Astrocyte (in vitro differentiated cells and primary cell): ENCODE results near the gene CCDC142. TPM values are rescaled to one million over a fixed set of nuclear protein-coding genes. Genes with fewer than 3 reads are reported as not detected.

Experiments used
- DNase-seq: peaks from one replicate; pipeline ENCODE4 v3.0.0-alpha.2; 2010; ENCODE audit warnings: low read depth
- FAIRE-seq: peaks from 2 replicates; lab custom pipeline; 2011; peaks lifted over from hg19 to GRCh38; lab: Jason Lieb, UNC
- H2AFZ ChIP-seq: 2 replicates; pipeline ENCODE4 v1.6.0; 2012; ENCODE audit warnings: low read depth, low read length, inconsistent platforms
- H3K27ac ChIP-seq: 2 replicates; pipeline ENCODE4 v1.5.1; 2011; ENCODE audit warnings: low read depth, low read length, inconsistent platforms
- H3K27me3 ChIP-seq: 2 replicates; pipeline ENCODE4 v1.6.0; 2011; ENCODE audit warnings: low read length, inconsistent platforms; ENCODE audit not compliant: insufficient read depth
- H3K36me3 ChIP-seq: 2 replicates; pipeline ENCODE4 v1.5.1; 2011; ENCODE audit warnings: low read length, inconsistent platforms; ENCODE audit not compliant: insufficient read depth
- H3K4me1 ChIP-seq: 2 replicates; pipeline ENCODE4 v1.5.1; 2011; ENCODE audit warnings: low read length, inconsistent platforms; ENCODE audit not compliant: insufficient read depth
- H3K4me2 ChIP-seq: 2 replicates; pipeline ENCODE4 v1.6.0; 2012; ENCODE audit warnings: low read length, inconsistent platforms
- H3K4me3 ChIP-seq: 2 replicates; pipeline ENCODE4 v1.5.1; 2011; ENCODE audit warnings: low read depth, mild to moderate bottlenecking, low read length, inconsistent platforms; ENCODE audit not compliant: insufficient read depth
- H3K79me2 ChIP-seq: 2 replicates; pipeline ENCODE4 v1.6.0; 2012; ENCODE audit warnings: mild to moderate bottlenecking, low read length, inconsistent platforms; ENCODE audit not compliant: insufficient read depth
- H3K9ac ChIP-seq: 2 replicates; pipeline ENCODE4 v1.6.0; 2012; ENCODE audit warnings: mild to moderate bottlenecking, low read length, inconsistent platforms
- H3K9me3 ChIP-seq: 2 replicates; pipeline ENCODE4 v1.5.1; 2012; ENCODE audit warnings: low read depth, mild to moderate bottlenecking, low read length, inconsistent platforms; ENCODE audit not compliant: insufficient read depth
- H4K20me1 ChIP-seq: 2 replicates; pipeline ENCODE4 v1.6.0; 2012; ENCODE audit warnings: low read length, inconsistent platforms; ENCODE audit not compliant: insufficient read depth
- H3K27ac Mint-ChIP-seq: one replicate; pipeline ENCODE4 v1.8.0; 2021; ENCODE audit warnings: mild to moderate bottlenecking, mixed read lengths; ENCODE audit not compliant: unreplicated experiment
- H3K27me3 Mint-ChIP-seq: one replicate; pipeline ENCODE4 v1.8.0; 2021; ENCODE audit warnings: low read depth, mixed read lengths; ENCODE audit not compliant: unreplicated experiment
- H3K36me3 Mint-ChIP-seq: one replicate; pipeline ENCODE4 v1.8.0; 2021; ENCODE audit warnings: low read depth, mixed read lengths; ENCODE audit not compliant: unreplicated experiment
- H3K4me1 Mint-ChIP-seq: one replicate; pipeline ENCODE4 v1.8.0; 2021; ENCODE audit warnings: low read depth, mixed read lengths; ENCODE audit not compliant: unreplicated experiment
- H3K4me3 Mint-ChIP-seq: one replicate; pipeline ENCODE4 v1.8.0; 2021; ENCODE audit warnings: mild to moderate bottlenecking, moderate library complexity, mixed read lengths; ENCODE audit not compliant: unreplicated experiment
- H3K9me3 Mint-ChIP-seq: one replicate; pipeline ENCODE4 v1.8.0; 2021; ENCODE audit warnings: mild to moderate bottlenecking, mixed read lengths; ENCODE audit not compliant: unreplicated experiment
- EZH2 ChIP-seq: IDR thresholded peaks from 2 replicates; pipeline ENCODE4 v1.6.1; 2012; ENCODE audit warnings: mild to moderate bottlenecking, low read length, inconsistent platforms; ENCODE audit not compliant: insufficient read depth
- total RNA-seq: library from RNA; stranded (reverse); gene quantifications from 2 replicates; pipeline ENCODE4 v1.2.1, GENCODE V29; 2021
- TF ChIP-seq, protein P1 (sequence below): IDR thresholded peaks from 2 replicates; pipeline ENCODE4 v1.5.1; 2011; ENCODE audit warnings: low read depth, mild to moderate bottlenecking, inconsistent platforms, low read length, moderate library complexity; ENCODE audit not compliant: insufficient read depth

Gene CCDC142
- total RNA-seq, 1 donor from 2014 or later: 11.2 TPM

DNA sequence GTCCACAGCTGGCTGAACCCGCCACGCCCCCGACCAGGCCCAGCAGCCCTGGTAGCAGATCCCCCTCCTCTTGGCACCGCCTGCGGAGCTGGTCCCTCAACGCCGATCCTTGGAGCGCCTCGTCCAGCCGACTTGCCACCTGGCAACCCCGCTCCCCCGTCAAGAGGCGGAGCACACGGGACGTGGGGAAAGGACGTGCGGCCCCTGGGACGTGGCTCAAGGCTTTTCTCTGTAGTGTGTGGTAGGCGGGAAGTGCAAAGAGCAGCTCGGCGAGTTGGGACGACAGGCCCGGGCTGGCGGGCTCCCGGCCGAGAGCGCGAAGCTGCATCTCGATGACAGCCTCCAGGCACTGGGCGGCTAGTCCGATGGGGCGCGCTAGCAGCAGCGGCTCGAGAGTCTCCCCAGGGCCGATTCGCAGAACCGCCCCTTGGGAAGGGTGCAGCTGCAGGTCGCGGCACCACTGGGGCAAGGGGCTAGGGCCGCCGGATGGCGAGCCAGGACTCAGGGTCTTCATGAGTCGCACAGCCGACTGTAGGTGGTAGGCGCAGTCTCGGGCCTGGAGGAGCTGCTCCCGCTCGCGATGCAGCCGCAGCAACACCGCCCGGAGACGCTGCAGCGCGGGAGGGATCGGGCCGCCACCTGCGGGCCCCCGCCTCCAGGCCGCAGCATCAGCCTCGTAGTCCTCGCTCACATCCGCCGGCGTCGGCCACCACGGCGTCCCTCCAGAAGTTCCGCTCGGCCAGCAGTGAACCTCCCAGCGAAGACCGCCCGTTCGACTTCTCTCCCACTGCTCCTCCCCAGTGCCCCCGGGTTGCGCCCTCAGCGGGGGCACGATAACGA is 617 bp downstream of the CCDC142 start:
- Histone ChIP-seq H3K4me3 (peak overlapping the region; percentile 97), H2AFZ (peak overlapping the region; percentile 95), H3K79me2 (peaks cover 37% of the 10 kb centered on the region), H3K27me3 (no peaks in the 10 kb centered on the region), H3K9me3 (no peaks in the 10 kb centered on the region), H3K4me1 (peaks cover 15% of the 10 kb centered on the region), H3K36me3 (peaks cover 3% of the 10 kb centered on the region), H4K20me1 (peaks cover 13% of the 10 kb centered on the region), H3K4me2 (peak overlapping the region; percentile 97), H3K9ac (peak overlapping the region; percentile 88), H3K27ac (peak overlapping the region; percentile 83)
- DNase-seq (no peak), FAIRE-seq (no peak)
- Mint-ChIP-seq H3K27ac (peak overlapping the region; percentile 89), H3K9me3 (no peaks in the 10 kb centered on the region), H3K27me3 (no peaks in the 10 kb centered on the region), H3K4me3 (peak overlapping the region; percentile 98), H3K36me3 (peaks cover 6% of the 10 kb centered on the region), H3K4me1 (peaks cover 3% of the 10 kb centered on the region)
- TF ChIP-seq, protein P1, sequence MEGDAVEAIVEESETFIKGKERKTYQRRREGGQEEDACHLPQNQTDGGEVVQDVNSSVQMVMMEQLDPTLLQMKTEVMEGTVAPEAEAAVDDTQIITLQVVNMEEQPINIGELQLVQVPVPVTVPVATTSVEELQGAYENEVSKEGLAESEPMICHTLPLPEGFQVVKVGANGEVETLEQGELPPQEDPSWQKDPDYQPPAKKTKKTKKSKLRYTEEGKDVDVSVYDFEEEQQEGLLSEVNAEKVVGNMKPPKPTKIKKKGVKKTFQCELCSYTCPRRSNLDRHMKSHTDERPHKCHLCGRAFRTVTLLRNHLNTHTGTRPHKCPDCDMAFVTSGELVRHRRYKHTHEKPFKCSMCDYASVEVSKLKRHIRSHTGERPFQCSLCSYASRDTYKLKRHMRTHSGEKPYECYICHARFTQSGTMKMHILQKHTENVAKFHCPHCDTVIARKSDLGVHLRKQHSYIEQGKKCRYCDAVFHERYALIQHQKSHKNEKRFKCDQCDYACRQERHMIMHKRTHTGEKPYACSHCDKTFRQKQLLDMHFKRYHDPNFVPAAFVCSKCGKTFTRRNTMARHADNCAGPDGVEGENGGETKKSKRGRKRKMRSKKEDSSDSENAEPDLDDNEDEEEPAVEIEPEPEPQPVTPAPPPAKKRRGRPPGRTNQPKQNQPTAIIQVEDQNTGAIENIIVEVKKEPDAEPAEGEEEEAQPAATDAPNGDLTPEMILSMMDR: no peak
- TF ChIP-seq EZH2: no peak

DNA sequence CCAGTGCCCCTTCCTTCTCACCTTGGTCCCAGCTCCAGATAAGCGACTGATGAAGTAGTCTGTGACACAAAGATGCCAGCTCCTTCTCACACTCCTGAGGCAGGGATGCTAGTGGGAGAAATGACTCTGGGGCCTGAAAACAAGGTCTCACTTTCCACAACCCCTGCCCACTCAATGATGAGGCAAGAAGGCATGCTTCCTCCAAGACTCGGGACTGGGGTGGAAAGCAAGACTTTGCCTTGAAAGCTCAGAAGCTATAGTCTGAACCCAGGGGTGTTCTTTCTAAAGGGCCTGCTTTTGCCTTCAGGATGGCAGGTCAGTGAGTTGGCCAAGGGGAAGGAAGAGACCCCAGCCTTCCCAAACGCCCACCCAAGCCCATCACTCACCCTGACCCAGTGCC is 1.4 kb downstream of the CCDC142 start:
- peak overlapping the region; percentile 98 for H3K4me3 Mint-ChIP-seq
- Histone ChIP-seq H3K9me3 (no peaks in the 10 kb centered on the region), H3K27me3 (no peaks in the 10 kb centered on the region), H3K79me2 (peaks cover 37% of the 10 kb centered on the region), H3K4me3 (peak overlapping the region; percentile 97), H3K36me3 (peaks cover 3% of the 10 kb centered on the region), H3K27ac (no peak overlapping the region), H3K9ac (peak overlapping the region; percentile 88), H3K4me2 (peak overlapping the region; percentile 97), H3K4me1 (peaks cover 15% of the 10 kb centered on the region), H4K20me1 (peaks cover 13% of the 10 kb centered on the region), H2AFZ (peak overlapping the region; percentile 95)
- no peak for DNase-seq
- H3K36me3 Mint-ChIP-seq: peaks cover 6% of the 10 kb centered on the region
- H3K9me3 Mint-ChIP-seq: no peaks in the 10 kb centered on the region
- TF ChIP-seq, protein P1: no peak
- no peak for TF ChIP-seq EZH2
- no peak for FAIRE-seq
- H3K27ac Mint-ChIP-seq: no peak overlapping the region
- peaks cover 3% of the 10 kb centered on the region for H3K4me1 Mint-ChIP-seq
- H3K27me3 Mint-ChIP-seq: no peaks in the 10 kb centered on the region

DNA sequence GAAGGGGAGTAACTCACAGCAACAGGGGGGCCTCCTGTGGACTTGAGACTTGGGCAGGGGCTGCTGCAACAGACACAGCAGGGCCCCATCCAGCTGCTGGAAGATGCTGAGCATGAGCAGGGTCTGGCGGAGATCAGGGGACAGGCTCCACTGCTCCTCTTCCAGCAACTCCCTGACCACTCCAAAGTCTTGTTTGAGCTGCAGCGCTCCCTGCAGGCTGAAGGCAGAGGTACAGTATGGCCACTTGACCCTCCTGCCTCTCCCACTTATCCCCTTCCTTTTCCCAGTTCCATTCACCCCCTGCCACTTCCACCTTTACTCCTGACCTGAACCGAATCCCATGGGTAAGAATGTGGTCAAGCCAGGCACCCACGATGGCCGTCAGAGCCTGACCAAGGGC is 7.9 kb downstream of the CCDC142 start:
- Histone ChIP-seq H2AFZ (no peak overlapping the region), H3K4me3 (no peak overlapping the region), H3K4me2 (no peak overlapping the region), H3K27ac (no peak overlapping the region), H3K4me1 (peaks cover 15% of the 10 kb centered on the region), H3K9ac (no peak overlapping the region), H3K36me3 (peaks cover 10% of the 10 kb centered on the region), H4K20me1 (no peaks in the 10 kb centered on the region), H3K9me3 (no peaks in the 10 kb centered on the region), H3K79me2 (peaks cover 8% of the 10 kb centered on the region), H3K27me3 (no peaks in the 10 kb centered on the region)
- no peak for FAIRE-seq
- peaks cover 7% of the 10 kb centered on the region for H3K4me1 Mint-ChIP-seq
- H3K9me3 Mint-ChIP-seq: no peaks in the 10 kb centered on the region
- peak overlapping the region; percentile 37 for H3K4me3 Mint-ChIP-seq
- DNase-seq: no peak
- TF ChIP-seq EZH2: no peak
- TF ChIP-seq, protein P1: no peak
- no peak overlapping the region for H3K27ac Mint-ChIP-seq
- peaks cover 15% of the 10 kb centered on the region for H3K36me3 Mint-ChIP-seq
- no peaks in the 10 kb centered on the region for H3K27me3 Mint-ChIP-seq
